Natural killer cell (primary cell): ENCODE measurements around the gene CBLB. TPM values are rescaled to one million over a fixed set of nuclear protein-coding genes. Genes with fewer than 3 reads are reported as not detected.
A peak's percentile ranks its signal among the peaks of the same experiment; 100 is the strongest.

Experiments
- ATAC-seq, 3 donors: fragments of 150-1000 bp in 2 of 3; fragments of 200-7000 bp in 1 of 3; cut with Tn5 transposase; 1 replicate in 1 of 3; 2 replicates in 2 of 3; pipeline ENCODE4 v1.10.0; 2021; ENCODE audit warnings: mild to moderate bottlenecking in 2 of 3, moderate library complexity in 2 of 3
- DNase-seq, 2 donors: peaks; one replicate each; pipeline versions ENCODE4 v3.0.0 to v3.0.0-alpha.2; 2013 to 2021; ENCODE audit warnings: mixed read lengths in 1 of 2
- H3K27ac ChIP-seq: one replicate; pipeline ENCODE4 v1.5.1; 2013; ENCODE audit warnings: mild to moderate bottlenecking, low read length
- H3K27me3 ChIP-seq: one replicate; pipeline ENCODE4 v1.6.1; 2013; ENCODE audit warnings: low read length; ENCODE audit not compliant: control insufficient read depth, insufficient read depth
- H3K36me3 ChIP-seq: one replicate; pipeline ENCODE4 v1.6.1; 2013; ENCODE audit warnings: low read length; ENCODE audit not compliant: control insufficient read depth, insufficient read depth
- H3K4me1 ChIP-seq: one replicate; pipeline ENCODE4 v1.6.1; 2013; ENCODE audit warnings: low read length; ENCODE audit not compliant: control insufficient read depth, insufficient read depth
- H3K4me3 ChIP-seq: one replicate; pipeline ENCODE4 v1.5.1; 2013; ENCODE audit warnings: low read length
- H3K9me3 ChIP-seq: one replicate; pipeline ENCODE4 v1.6.1; 2013; ENCODE audit warnings: low read length; ENCODE audit not compliant: control insufficient read depth, insufficient read depth
- H3K27ac Mint-ChIP-seq, 2 donors: one replicate each; pipeline ENCODE4 v1.8.0; 2022; ENCODE audit warnings: mild to moderate bottlenecking in 2 of 2, mixed read lengths in 2 of 2, moderate library complexity in 1 of 2
- H3K27me3 Mint-ChIP-seq, 2 donors: one replicate each; pipeline ENCODE4 v1.8.0; 2022; ENCODE audit warnings: low read depth in 2 of 2, mixed read lengths in 2 of 2
- H3K36me3 Mint-ChIP-seq: one replicate; pipeline ENCODE4 v1.8.0; 2022; ENCODE audit warnings: mixed read lengths
- H3K4me1 Mint-ChIP-seq, 2 donors: one replicate each; pipeline ENCODE4 v1.8.0; 2022; ENCODE audit warnings: mixed read lengths in 2 of 2
- H3K4me3 Mint-ChIP-seq: one replicate; pipeline ENCODE4 v1.8.0; 2022; ENCODE audit warnings: mild to moderate bottlenecking, moderate library complexity, mixed read lengths
- H3K9me3 Mint-ChIP-seq, 2 donors: one replicate each; pipeline ENCODE4 v1.8.0; 2022; ENCODE audit warnings: mixed read lengths in 2 of 2
- WGBS: methylation state at CpG from one replicate; pipeline ENCODE4 v1.1.7; 2013; ENCODE audit warnings: missing lambda C conversion rate; ENCODE audit not compliant: insufficient coverage; 5-methylcytosine and 5-hydroxymethylcytosine counted together
- intact Hi-C: fragments of 100-400 bp; cut with micrococcal nuclease; formaldehyde crosslinking; loops from one replicate; pipeline ENCODE4 v1.14.2; 2022
- total RNA-seq, 4 donors: library from RNA; stranded (reverse); fragments of 120-200 nt in 1 of 4; gene quantifications; one replicate each; pipeline versions ENCODE4 v1.2.3 to v1.2.4, GENCODE V29; 2013 to 2022
- TF ChIP-seq, protein P1 (sequence below): fragments of 200-600 bp; IDR thresholded peaks from one replicate; pipeline ENCODE4 v1.8.0; 2022; ENCODE audit warnings: antibody characterized with exemption

The CBLB gene
- total RNA-seq, 3 donors from 2014 or later (not counting 1 experiment from before 2014, with no cell fraction given): 180 to 287 (median 230) TPM

DNA sequence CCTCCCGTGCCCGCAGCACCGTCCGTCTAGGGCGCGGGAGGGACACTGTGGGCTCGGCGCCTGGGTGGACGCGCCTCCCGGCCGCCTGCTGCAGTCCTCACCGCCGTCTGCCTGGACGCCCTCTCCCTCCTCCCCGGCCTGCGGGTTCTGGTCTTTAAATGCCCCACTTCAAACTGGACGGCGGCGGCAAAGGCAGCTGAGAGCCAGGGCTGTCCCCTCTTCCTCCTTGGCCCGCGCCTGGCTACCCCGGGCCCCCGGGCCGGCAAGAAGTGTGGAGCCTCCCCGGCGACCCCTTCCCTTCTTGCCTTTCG, 426 bp downstream of the CBLB start:
- Histone ChIP-seq H3K36me3 (peaks cover 21% of the 10 kb centered on the region), H3K4me1 (peaks cover 3% of the 10 kb centered on the region), H3K27me3 (no peaks in the 10 kb centered on the region), H3K27ac (peak overlapping the region; percentile 91), H3K9me3 (no peaks in the 10 kb centered on the region), H3K4me3 (peak overlapping the region; percentile 99)
- Mint-ChIP-seq H3K36me3 (peaks cover 8% of the 10 kb centered on the region), H3K27ac (peak overlapping the region; percentile 95 to 97), H3K4me1 (peaks cover 61 to 64% of the 10 kb centered on the region in 2 donors), H3K4me3 (peak overlapping the region; percentile 100), H3K27me3 (no peaks in the 10 kb centered on the region), H3K9me3 (no peaks in the 10 kb centered on the region)
- peak; percentile 1 to 7 (median 2) for ATAC-seq
- WGBS: under 1% methylated on average over 28 of the region's 28 CpGs
- TF ChIP-seq, protein P1, sequence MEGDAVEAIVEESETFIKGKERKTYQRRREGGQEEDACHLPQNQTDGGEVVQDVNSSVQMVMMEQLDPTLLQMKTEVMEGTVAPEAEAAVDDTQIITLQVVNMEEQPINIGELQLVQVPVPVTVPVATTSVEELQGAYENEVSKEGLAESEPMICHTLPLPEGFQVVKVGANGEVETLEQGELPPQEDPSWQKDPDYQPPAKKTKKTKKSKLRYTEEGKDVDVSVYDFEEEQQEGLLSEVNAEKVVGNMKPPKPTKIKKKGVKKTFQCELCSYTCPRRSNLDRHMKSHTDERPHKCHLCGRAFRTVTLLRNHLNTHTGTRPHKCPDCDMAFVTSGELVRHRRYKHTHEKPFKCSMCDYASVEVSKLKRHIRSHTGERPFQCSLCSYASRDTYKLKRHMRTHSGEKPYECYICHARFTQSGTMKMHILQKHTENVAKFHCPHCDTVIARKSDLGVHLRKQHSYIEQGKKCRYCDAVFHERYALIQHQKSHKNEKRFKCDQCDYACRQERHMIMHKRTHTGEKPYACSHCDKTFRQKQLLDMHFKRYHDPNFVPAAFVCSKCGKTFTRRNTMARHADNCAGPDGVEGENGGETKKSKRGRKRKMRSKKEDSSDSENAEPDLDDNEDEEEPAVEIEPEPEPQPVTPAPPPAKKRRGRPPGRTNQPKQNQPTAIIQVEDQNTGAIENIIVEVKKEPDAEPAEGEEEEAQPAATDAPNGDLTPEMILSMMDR: no peak
- intact Hi-C loops: loop anchor here (2.0 to 10.0 kb wide), 5 partner anchors 24 to 466 kb away; no protein-coding TSS in a partner anchor
- peak in 1 of 2 donors; percentile 40 for DNase-seq

- Mint-ChIP-seq H3K4me3 (peak overlapping the region; percentile 100), H3K36me3 (peaks cover 8% of the 10 kb centered on the region), H3K4me1 (peaks cover 61 to 64% of the 10 kb centered on the region in 2 donors), H3K9me3 (no peaks in the 10 kb centered on the region), H3K27ac (peak overlapping the region; percentile 95 to 97), H3K27me3 (no peaks in the 10 kb centered on the region)
- peak in 1 of 2 donors; percentile 49 for DNase-seq
- Histone ChIP-seq H3K4me3 (peak overlapping the region; percentile 99), H3K9me3 (no peaks in the 10 kb centered on the region), H3K27me3 (no peaks in the 10 kb centered on the region), H3K27ac (peak overlapping the region; percentile 91), H3K4me1 (peaks cover 3% of the 10 kb centered on the region), H3K36me3 (peaks cover 26% of the 10 kb centered on the region)
- TF ChIP-seq, protein P1: no peak
- 1% methylated on average over 15 of the region's 16 CpGs for WGBS
- intact Hi-C loops: loop anchor here (1.0 to 10.0 kb wide), 8 partner anchors 23 to 467 kb away; no protein-coding TSS in a partner anchor
- no peak for ATAC-seq
Observed at GRCh38 chr3:105867712-105868430, 941 bp downstream of the CBLB start.

- Histone ChIP-seq H3K36me3 (peaks cover 29% of the 10 kb centered on the region), H3K9me3 (no peaks in the 10 kb centered on the region), H3K27ac (peak overlapping the region; percentile 91), H3K4me1 (peaks cover 6% of the 10 kb centered on the region), H3K27me3 (no peaks in the 10 kb centered on the region), H3K4me3 (peak overlapping the region; percentile 99)
- intact Hi-C loops: loop anchor here (1.0 to 10.0 kb wide), 6 partner anchors 39 to 468 kb away; no protein-coding TSS in a partner anchor
- WGBS: 32% methylated on average over 7 of the region's 9 CpGs
- H3K27me3 Mint-ChIP-seq: no peaks in the 10 kb centered on the region
- peaks cover 61 to 64% of the 10 kb centered on the region in 2 donors for H3K4me1 Mint-ChIP-seq
- no peaks in the 10 kb centered on the region for H3K9me3 Mint-ChIP-seq
- TF ChIP-seq, protein P1: no peak
- DNase-seq: peak in 1 of 2 donors; percentile 57
- H3K36me3 Mint-ChIP-seq: peaks cover 8% of the 10 kb centered on the region
- H3K4me3 Mint-ChIP-seq: peak overlapping the region; percentile 100
- ATAC-seq: peak in 1 of 3 donors; percentile 4
- H3K27ac Mint-ChIP-seq: peak overlapping the region; percentile 95 to 97
Observed at GRCh38 chr3:105866656-105867653, 1.9 kb downstream of the CBLB start.
